ENCODE measurements around the gene ST7.

Gene ST7

GRCh38 chr7:116940689-116941370, 12.5 kb upstream of the ST7 start:
- no peak overlapping the region for H2AFZ ChIP-seq (ENCODE audit: low read length)
- H3K4me3 ChIP-seq (ENCODE audit: low read length, poor library complexity, severe bottlenecking) = no peak overlapping the region
- H3K27me3 ChIP-seq (ENCODE audit: insufficient read depth, low read length, poor library complexity, severe bottlenecking) = no peaks in the 10 kb centered on the region
- H3K4me1 ChIP-seq (ENCODE audit: insufficient read depth, low read length, poor library complexity, severe bottlenecking) = no peaks in the 10 kb centered on the region
- no peak for TF ChIP-seq CTCF (conservative IDR thresholded peaks at IDR 0.05; ENCODE audit: low read length)
- no peak for TF ChIP-seq EZH2phosphoT487 (IDR thresholded peaks at IDR 0.05; ENCODE audit: borderline replicate concordance)
- no peak overlapping the region for H3K9ac ChIP-seq (ENCODE audit: low read depth, low read length, poor library complexity, severe bottlenecking)
- no peaks in the 10 kb centered on the region for H4K20me1 ChIP-seq (ENCODE audit: insufficient read depth, low read length, poor library complexity, severe bottlenecking)
- H3K79me2 ChIP-seq (ENCODE audit: insufficient read depth, low read length) = no peaks in the 10 kb centered on the region
- H3K4me2 ChIP-seq (ENCODE audit: low read depth, low read length, poor library complexity, severe bottlenecking) = no peak overlapping the region
- H3K9me2 ChIP-seq (replicated peaks; ENCODE audit: low read depth, low read length) = no peaks in the 10 kb centered on the region
- H3K36me3 ChIP-seq (ENCODE audit: insufficient read depth, low read length) = no peaks in the 10 kb centered on the region
- H3K9me3 ChIP-seq (ENCODE audit: insufficient read depth, low read depth, low read length) = no peaks in the 10 kb centered on the region
- no peaks in the 10 kb centered on the region for H3F3A ChIP-seq (ENCODE audit: low read depth)

GRCh38 chr7:116942504-116942903, 10.8 kb upstream of the ST7 start:
- H3K9ac ChIP-seq (ENCODE audit: low read depth, low read length, poor library complexity, severe bottlenecking) = no peak overlapping the region
- H2AFZ ChIP-seq (ENCODE audit: low read length) = no peak overlapping the region
- no peak overlapping the region for H3K4me2 ChIP-seq (ENCODE audit: low read depth, low read length, poor library complexity, severe bottlenecking)
- H3K36me3 ChIP-seq (ENCODE audit: insufficient read depth, low read length) = no peaks in the 10 kb centered on the region
- H3K9me2 ChIP-seq (replicated peaks; ENCODE audit: low read depth, low read length) = no peaks in the 10 kb centered on the region
- TF ChIP-seq EZH2phosphoT487 (IDR thresholded peaks at IDR 0.05; ENCODE audit: borderline replicate concordance) = no peak
- TF ChIP-seq CTCF (conservative IDR thresholded peaks at IDR 0.05; ENCODE audit: low read length) = no peak
- no peaks in the 10 kb centered on the region for H3K27me3 ChIP-seq (ENCODE audit: insufficient read depth, low read length, poor library complexity, severe bottlenecking)
- no peaks in the 10 kb centered on the region for H4K20me1 ChIP-seq (ENCODE audit: insufficient read depth, low read length, poor library complexity, severe bottlenecking)
- no peaks in the 10 kb centered on the region for H3K79me2 ChIP-seq (ENCODE audit: insufficient read depth, low read length)
- no peaks in the 10 kb centered on the region for H3K4me1 ChIP-seq (ENCODE audit: insufficient read depth, low read length, poor library complexity, severe bottlenecking)
- H3K4me3 ChIP-seq (ENCODE audit: low read length, poor library complexity, severe bottlenecking) = no peak overlapping the region
- H3K9me3 ChIP-seq (ENCODE audit: insufficient read depth, low read depth, low read length) = no peaks in the 10 kb centered on the region
- no peaks in the 10 kb centered on the region for H3F3A ChIP-seq (ENCODE audit: low read depth)

- H2AFZ ChIP-seq (ENCODE audit: low read length) = no peak overlapping the region
- H3K4me3 ChIP-seq (ENCODE audit: low read length, poor library complexity, severe bottlenecking) = no peak overlapping the region
- H3K36me3 ChIP-seq (ENCODE audit: insufficient read depth, low read length) = no peaks in the 10 kb centered on the region
- H3K9me2 ChIP-seq (replicated peaks; ENCODE audit: low read depth, low read length) = no peaks in the 10 kb centered on the region
- no peak for TF ChIP-seq CTCF (conservative IDR thresholded peaks at IDR 0.05; ENCODE audit: low read length)
- no peak for TF ChIP-seq EZH2phosphoT487 (IDR thresholded peaks at IDR 0.05; ENCODE audit: borderline replicate concordance)
- H3F3A ChIP-seq (ENCODE audit: low read depth) = no peaks in the 10 kb centered on the region
- H3K27me3 ChIP-seq (ENCODE audit: insufficient read depth, low read length, poor library complexity, severe bottlenecking) = no peaks in the 10 kb centered on the region
- H4K20me1 ChIP-seq (ENCODE audit: insufficient read depth, low read length, poor library complexity, severe bottlenecking) = no peaks in the 10 kb centered on the region
- no peaks in the 10 kb centered on the region for H3K4me1 ChIP-seq (ENCODE audit: insufficient read depth, low read length, poor library complexity, severe bottlenecking)
- H3K9me3 ChIP-seq (ENCODE audit: insufficient read depth, low read depth, low read length) = no peaks in the 10 kb centered on the region
- no peak overlapping the region for H3K4me2 ChIP-seq (ENCODE audit: low read depth, low read length, poor library complexity, severe bottlenecking)
- H3K79me2 ChIP-seq (ENCODE audit: insufficient read depth, low read length) = no peaks in the 10 kb centered on the region
- no peak overlapping the region for H3K9ac ChIP-seq (ENCODE audit: low read depth, low read length, poor library complexity, severe bottlenecking)
Observed at GRCh38 chr7:116948934-116949333, 4.4 kb upstream of the ST7 start.
